GM20000 (cell line): ENCODE measurements around the gene UQCRC1.

ENCODE experiments used
- DNase-seq: peaks from one replicate; pipeline ENCODE4 v3.0.0; 2012; ENCODE audit warnings: low spot score
- CTCF ChIP-seq: IDR thresholded peaks from 2 replicates; pipeline ENCODE4 v1.5.1; 2012; ENCODE audit warnings: mild to moderate bottlenecking, control low read depth; ENCODE audit errors: extremely low read depth, missing control alignments

UQCRC1 gene

GRCh38 chr3:48596676-48597407 is 12.6 kb downstream of the UQCRC1 start:
- DNase-seq: no peak
- no peak for TF ChIP-seq CTCF

- no peak for TF ChIP-seq CTCF
These were observed 13.3 kb downstream of the UQCRC1 start for GRCh38 chr3:48596157-48596556.

GRCh38 chr3:48595526-48596121 is 13.8 kb downstream of the UQCRC1 start:
- TF ChIP-seq CTCF: no peak
- DNase-seq: no peak

More at GRCh38 chr3:48596157-48596556, 13.3 kb downstream of the UQCRC1 start:
- no peak for DNase-seq

- TF ChIP-seq CTCF: no peak
- DNase-seq: peak; percentile 59
These were observed 14.3 kb downstream of the UQCRC1 start, which contains the start of gene COL7A1 for GRCh38 chr3:48595075-48595525. Gene COL7A1 (minus strand): TSS chr3:48595329. CDS start chr3:48595159, 170 bp downstream.

GRCh38 chr3:48594417-48595049 is 14.9 kb downstream of the UQCRC1 start:
- TF ChIP-seq CTCF: no peak
- no peak for DNase-seq

- DNase-seq: no peak
- TF ChIP-seq CTCF: no peak
These were observed 16.1 kb downstream of the UQCRC1 start for GRCh38 chr3:48593337-48593736.

- DNase-seq: no peak
- TF ChIP-seq CTCF: no peak
These were observed 16.8 kb downstream of the UQCRC1 start for GRCh38 chr3:48592519-48593087.
